Stimulated activated CD4-positive, alpha-beta T cell treated with anti-CD3 and anti-CD28 coated beads, Interleukin-12 subunit alpha, Interleukin-12 subunit beta, amount 100 ng/mL, for 4 hours (primary cell): ENCODE results near the gene ESRRB.

Experiments used
- DNase-seq: peaks from one replicate; pipeline ENCODE4 v3.0.0-alpha.2; 2020

The ESRRB gene

GRCh38 chr14:76547831-76548230 is 171.9 kb downstream of the ESRRB start:
- no peak for DNase-seq

- no peak for DNase-seq
Observed at GRCh38 chr14:76550534-76550933, 174.6 kb downstream of the ESRRB start.

- DNase-seq = no peak
Observed at GRCh38 chr14:76551116-76551515, 175.2 kb downstream of the ESRRB start.
